H9 (cell line): Measurements from ENCODE around the gene KIAA2012. TPM values are rescaled to one million over a fixed set of nuclear protein-coding genes. Genes with fewer than 3 reads are reported as not detected.

Source experiments
- DNase-seq: peaks from one replicate; pipeline ENCODE4 v3.0.0-alpha.2; 2017
- H2AFZ ChIP-seq: one replicate; pipeline ENCODE4 v1.6.1; 2013; ENCODE audit warnings: mild to moderate bottlenecking, low read length, control low read depth, moderate library complexity
- H2AK5ac ChIP-seq: 2 replicates; pipeline ENCODE4 v1.6.1; 2013; ENCODE audit warnings: low read length, control low read depth, mixed read lengths; ENCODE audit not compliant: insufficient read length
- H2BK120ac ChIP-seq: one replicate; pipeline ENCODE4 v1.6.1; 2013; ENCODE audit warnings: low read depth, mild to moderate bottlenecking, low read length, control low read depth, inconsistent platforms; ENCODE audit not compliant: poor library complexity, severe bottlenecking
- H2BK12ac ChIP-seq: 2 replicates; pipeline ENCODE4 v1.6.1; 2013; ENCODE audit warnings: low read length, control low read depth, mixed read lengths, low read depth; ENCODE audit not compliant: insufficient read length
- H2BK15ac ChIP-seq: 2 replicates; pipeline ENCODE4 v1.6.1; 2013; ENCODE audit warnings: low read depth, low read length, control low read depth
- H2BK20ac ChIP-seq: one replicate; pipeline ENCODE4 v1.6.1; 2013; ENCODE audit warnings: low read depth, mild to moderate bottlenecking, low read length, control low read depth, inconsistent platforms; ENCODE audit not compliant: poor library complexity, severe bottlenecking
- H2BK5ac ChIP-seq: 2 replicates; pipeline ENCODE4 v1.6.1; 2013; ENCODE audit warnings: low read length, control low read depth, mixed read lengths; ENCODE audit not compliant: insufficient read length
- H3K14ac ChIP-seq: 2 replicates; pipeline ENCODE4 v1.6.1; 2013; ENCODE audit warnings: low read length, control low read depth; ENCODE audit not compliant: insufficient read depth
- H3K18ac ChIP-seq: 2 replicates; pipeline ENCODE4 v1.6.1; 2013; ENCODE audit warnings: low read depth, mild to moderate bottlenecking, mixed read lengths, low read length, control low read depth; ENCODE audit not compliant: insufficient read length
- H3K23ac ChIP-seq: 2 replicates; pipeline ENCODE4 v1.6.1; 2013; ENCODE audit warnings: low read length, control low read depth, mixed read lengths, low read depth; ENCODE audit not compliant: insufficient read length
- H3K23me2 ChIP-seq: 2 replicates; pipeline ENCODE4 v1.6.1; 2013; ENCODE audit warnings: low read depth, mild to moderate bottlenecking, mixed read lengths, low read length, control low read depth; ENCODE audit not compliant: insufficient read length, poor library complexity, severe bottlenecking
- H3K27ac ChIP-seq: 2 replicates; pipeline ENCODE4 v1.5.1; 2013; ENCODE audit warnings: low read length, control low read depth, mixed read lengths, low read depth; ENCODE audit not compliant: insufficient read length
- H3K27me3 ChIP-seq: 2 replicates; pipeline ENCODE4 v1.6.1; 2013; ENCODE audit warnings: low read length, control low read depth, inconsistent platforms; ENCODE audit not compliant: insufficient read depth
- H3K4ac ChIP-seq: 2 replicates; pipeline ENCODE4 v1.6.1; 2013; ENCODE audit warnings: low read depth, mild to moderate bottlenecking, control low read depth, inconsistent platforms, low read length, moderate library complexity
- H3K4me1 ChIP-seq: 2 replicates; pipeline ENCODE4 v1.6.1; 2013; ENCODE audit warnings: low read length, control low read depth, inconsistent platforms; ENCODE audit not compliant: insufficient read depth
- H3K4me2 ChIP-seq: 2 replicates; pipeline ENCODE4 v1.6.1; 2013; ENCODE audit warnings: low read length, control low read depth, mixed read lengths; ENCODE audit not compliant: insufficient read length, insufficient read depth
- H3K56ac ChIP-seq: 2 replicates; pipeline ENCODE4 v1.6.1; 2013; ENCODE audit warnings: low read depth, mild to moderate bottlenecking, mixed read lengths, low read length, control low read depth; ENCODE audit not compliant: insufficient read length
- H3K79me1 ChIP-seq: 2 replicates; pipeline ENCODE4 v1.6.1; 2013; ENCODE audit warnings: low read depth, mild to moderate bottlenecking, moderate library complexity, low read length, control low read depth, inconsistent platforms; ENCODE audit not compliant: insufficient read depth, poor library complexity, severe bottlenecking
- H3K79me2 ChIP-seq: 2 replicates; pipeline ENCODE4 v1.6.1; 2013; ENCODE audit warnings: low read length, control low read depth, inconsistent platforms; ENCODE audit not compliant: insufficient read depth
- H3K9ac ChIP-seq: 2 replicates; pipeline ENCODE4 v1.6.1; 2013; ENCODE audit warnings: low read length, control low read depth, mixed read lengths; ENCODE audit not compliant: insufficient read length; ENCODE audit errors: extremely low read depth
- H3K9me3 ChIP-seq: one replicate; pipeline ENCODE4 v1.6.1; 2013; ENCODE audit warnings: low read depth, low read length, inconsistent platforms; ENCODE audit not compliant: control insufficient read depth
- H3T11ph ChIP-seq: one replicate; pipeline ENCODE4 v1.6.1; 2013; ENCODE audit warnings: mild to moderate bottlenecking, low read length, control low read depth, inconsistent platforms
- H4K20me1 ChIP-seq: one replicate; pipeline ENCODE4 v1.6.1; 2013; ENCODE audit not compliant: control insufficient read depth, insufficient read length, insufficient read depth
- H4K5ac ChIP-seq: 2 replicates; pipeline ENCODE4 v1.6.1; 2013; ENCODE audit warnings: low read depth, mild to moderate bottlenecking, mixed read lengths, low read length, control low read depth; ENCODE audit not compliant: insufficient read length
- H4K8ac ChIP-seq: replicated peaks from 2 replicates; pipeline ENCODE4 v1.6.1; 2013; ENCODE audit warnings: low read length, control low read depth, mixed read lengths, low read depth; ENCODE audit not compliant: insufficient read length
- H4K91ac ChIP-seq: 2 replicates; pipeline ENCODE4 v1.6.1; 2013; ENCODE audit warnings: low read depth, mild to moderate bottlenecking, moderate library complexity, mixed read lengths, low read length, control low read depth; ENCODE audit not compliant: insufficient read length
- H3K27ac Mint-ChIP-seq, 3 experiments: 2 replicates in 2 of 3; 3 replicates in 1 of 3; pipeline ENCODE4 v1.8.0; 2020 to 2021; ENCODE audit warnings: mixed read lengths in 3 of 3, mild to moderate bottlenecking in 1 of 3, moderate library complexity in 1 of 3
- H3K27me3 Mint-ChIP-seq: 2 replicates; pipeline ENCODE4 v1.8.0; 2021; ENCODE audit warnings: low read depth, mild to moderate bottlenecking, moderate library complexity, mixed read lengths
- H3K36me3 Mint-ChIP-seq, 3 experiments: 2 replicates in 2 of 3; 3 replicates in 1 of 3; pipeline ENCODE4 v1.8.0; 2020 to 2021; ENCODE audit warnings: low read depth in 3 of 3, mixed read lengths in 3 of 3; ENCODE audit not compliant: insufficient read depth in 1 of 3
- H3K4me1 Mint-ChIP-seq, 2 experiments: 2 replicates each; pipeline ENCODE4 v1.8.0; 2020; ENCODE audit warnings: mixed read lengths in 2 of 2
- H3K4me3 Mint-ChIP-seq, 2 experiments: 2 replicates in 1 of 2; 3 replicates in 1 of 2; pipeline ENCODE4 v1.8.0; 2020 to 2021; ENCODE audit warnings: mild to moderate bottlenecking in 2 of 2, mixed read lengths in 2 of 2, moderate library complexity in 1 of 2
- H3K9me3 Mint-ChIP-seq, 2 experiments: 2 replicates in 1 of 2; 3 replicates in 1 of 2; pipeline ENCODE4 v1.8.0; 2020; ENCODE audit warnings: mild to moderate bottlenecking in 2 of 2, mixed read lengths in 2 of 2, moderate library complexity in 1 of 2
- total RNA-seq: library from RNA; stranded (reverse); gene quantifications from 2 replicates; pipeline ENCODE4 v1.2.1, GENCODE V29; 2021
- TF ChIP-seq, protein P1 (sequence below): fragments of 200-600 bp; sonication (generic); conservative IDR thresholded peaks from 3 replicates; pipeline ENCODE4 v1.8.0; 2021; ENCODE audit warnings: antibody characterized with exemption, mild to moderate bottlenecking

The KIAA2012 gene
- total RNA-seq, 1 experiment from 2014 or later: not detected

DNA sequence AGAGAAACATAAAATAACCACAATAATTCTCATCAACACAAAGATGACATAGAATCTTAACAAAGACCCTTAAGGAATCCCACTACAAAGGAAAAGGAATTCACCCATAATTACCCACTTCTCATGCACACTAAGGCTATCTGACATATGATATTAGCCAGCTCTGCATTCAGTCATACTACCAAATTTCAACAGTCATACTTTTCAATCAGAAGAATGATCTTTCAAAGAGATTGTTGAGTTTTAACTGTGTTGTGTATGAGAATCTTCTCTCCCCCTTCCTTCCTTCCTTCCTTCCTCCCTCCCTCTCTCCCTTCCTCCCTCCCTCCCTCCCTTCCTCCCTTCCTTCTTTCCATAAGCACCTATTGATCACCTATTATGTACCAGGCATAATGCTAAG, 22.4 kb upstream of the KIAA2012 start:
- Histone ChIP-seq H2BK12ac (no peak overlapping the region), H3K4me1 (no peaks in the 10 kb centered on the region; the same call in 1 of the 2 replicates), H3K9me3 (no peaks in the 10 kb centered on the region), H4K20me1 (no peaks in the 10 kb centered on the region), H3K27me3 (no peaks in the 10 kb centered on the region), H3K56ac (no peak overlapping the region), H2AFZ (no peak overlapping the region), H2AK5ac (no peak overlapping the region), H4K91ac (no peak overlapping the region), H3K27ac (no peak overlapping the region), H2BK120ac (no peak overlapping the region), H3K23ac (no peak overlapping the region), H3K79me1 (no peaks in the 10 kb centered on the region), H3K23me2 (no peaks in the 10 kb centered on the region), H3K18ac (no peak overlapping the region), H3K9ac (no peak overlapping the region), H2BK15ac (no peak overlapping the region), H4K8ac (no peak overlapping the region), H2BK20ac (no peak overlapping the region), H4K5ac (no peak overlapping the region), H3K79me2 (no peaks in the 10 kb centered on the region), H3K4ac (no peak overlapping the region), H3K4me2 (no peak overlapping the region), H2BK5ac (no peak overlapping the region), H3T11ph (no peak overlapping the region), H3K14ac (no peak overlapping the region)
- Mint-ChIP-seq H3K27me3 (peaks cover 2% of the 10 kb centered on the region), H3K4me1 (peaks cover 33 to 45% of the 10 kb centered on the region in 2 experiments), H3K9me3 (no peaks in the 10 kb centered on the region), H3K4me3 (no peak overlapping the region), H3K27ac (no peak overlapping the region), H3K36me3 (no peaks in the 10 kb centered on the region; a peak in 1 of 7 replicates)
- TF ChIP-seq, protein P1, sequence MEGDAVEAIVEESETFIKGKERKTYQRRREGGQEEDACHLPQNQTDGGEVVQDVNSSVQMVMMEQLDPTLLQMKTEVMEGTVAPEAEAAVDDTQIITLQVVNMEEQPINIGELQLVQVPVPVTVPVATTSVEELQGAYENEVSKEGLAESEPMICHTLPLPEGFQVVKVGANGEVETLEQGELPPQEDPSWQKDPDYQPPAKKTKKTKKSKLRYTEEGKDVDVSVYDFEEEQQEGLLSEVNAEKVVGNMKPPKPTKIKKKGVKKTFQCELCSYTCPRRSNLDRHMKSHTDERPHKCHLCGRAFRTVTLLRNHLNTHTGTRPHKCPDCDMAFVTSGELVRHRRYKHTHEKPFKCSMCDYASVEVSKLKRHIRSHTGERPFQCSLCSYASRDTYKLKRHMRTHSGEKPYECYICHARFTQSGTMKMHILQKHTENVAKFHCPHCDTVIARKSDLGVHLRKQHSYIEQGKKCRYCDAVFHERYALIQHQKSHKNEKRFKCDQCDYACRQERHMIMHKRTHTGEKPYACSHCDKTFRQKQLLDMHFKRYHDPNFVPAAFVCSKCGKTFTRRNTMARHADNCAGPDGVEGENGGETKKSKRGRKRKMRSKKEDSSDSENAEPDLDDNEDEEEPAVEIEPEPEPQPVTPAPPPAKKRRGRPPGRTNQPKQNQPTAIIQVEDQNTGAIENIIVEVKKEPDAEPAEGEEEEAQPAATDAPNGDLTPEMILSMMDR: no peak
- DNase-seq: no peak
